OCI-LY7 (cell line): ENCODE measurements around the gene CLGN. TPM values are rescaled to one million over a fixed set of nuclear protein-coding genes. Genes with fewer than 3 reads are reported as not detected.

Experiments
- BruUV-seq: library from RNA; stranded (reverse); fragments of 400-500 nt; replicated peaks from 2 replicates; lab custom pipeline; 2021; lab: Mats Ljungman, UMichigan
- CTCF ChIA-PET: fragments of 300-600 bp; sonication (Branson Sonifier 250); formaldehyde crosslinking; loops from one replicate; lab custom pipeline; 2022; ENCODE audit warnings: antibody characterized with exemption; ENCODE audit not compliant: unreplicated experiment; lab: Charles Lee
- POLR2A ChIA-PET: fragments of 300-600 bp; sonication (Branson Sonifier 250); formaldehyde crosslinking; loops from one replicate; lab custom pipeline; 2022; ENCODE audit warnings: antibody characterized with exemption; lab: Charles Lee
- DNase-seq: peaks from one replicate; pipeline ENCODE4 v3.0.0-alpha.2; 2015; ENCODE audit warnings: low spot score
- H2AFZ ChIP-seq: fragments of 200-600 bp; sonication (generic), shearing (Covaris generic); 2 replicates; pipeline ENCODE4 v1.6.1; 2014; ENCODE audit warnings: mild to moderate bottlenecking, antibody characterized with exemption, low read length, moderate library complexity
- H3K27ac ChIP-seq: fragments of 200-600 bp; sonication (generic); 2 replicates; pipeline ENCODE4 v1.5.1; 2014; ENCODE audit warnings: mixed run types, low read depth, mild to moderate bottlenecking, moderate library complexity, low read length, inconsistent platforms; ENCODE audit not compliant: poor library complexity, severe bottlenecking
- H3K36me3 ChIP-seq: fragments of 200-600 bp; sonication (generic); 2 replicates; pipeline ENCODE4 v1.6.1; 2014; ENCODE audit warnings: mild to moderate bottlenecking, antibody characterized with exemption, low read length, moderate library complexity, mixed read lengths; ENCODE audit not compliant: insufficient read depth
- H3K4me1 ChIP-seq: fragments of 200-600 bp; sonication (generic); 2 replicates; pipeline ENCODE4 v1.5.1; 2014; ENCODE audit warnings: mild to moderate bottlenecking, low read length; ENCODE audit not compliant: insufficient read depth, poor library complexity, severe bottlenecking
- H3K4me2 ChIP-seq: fragments of 200-600 bp; sonication (generic); 2 replicates; pipeline ENCODE4 v1.6.1; 2014; ENCODE audit warnings: mild to moderate bottlenecking, low read length
- H3K4me3 ChIP-seq: fragments of 200-600 bp; sonication (generic); 2 replicates; pipeline ENCODE4 v1.5.1; 2014; ENCODE audit warnings: mild to moderate bottlenecking, low read depth, low read length; ENCODE audit not compliant: poor library complexity, severe bottlenecking
- H3K79me2 ChIP-seq: fragments of 200-600 bp; sonication (generic); 2 replicates; pipeline ENCODE4 v1.6.1; 2016; ENCODE audit warnings: low read depth, mild to moderate bottlenecking, low read length, moderate library complexity, mixed read lengths; ENCODE audit not compliant: insufficient read depth
- H3K9me2 ChIP-seq: fragments of 200-600 bp; sonication (generic); 2 replicates; pipeline ENCODE4 v1.6.1; 2016; ENCODE audit warnings: mild to moderate bottlenecking, low read length, mixed read lengths; ENCODE audit not compliant: insufficient read depth
- H3K9me3 ChIP-seq: fragments of 200-600 bp; sonication (generic); 2 replicates; pipeline ENCODE4 v1.6.1; 2014; ENCODE audit warnings: mild to moderate bottlenecking, mixed run types, low read length, mixed read lengths
- H4K20me1 ChIP-seq: fragments of 200-600 bp; sonication (generic); 2 replicates; pipeline ENCODE4 v1.6.1; 2014; ENCODE audit warnings: mild to moderate bottlenecking, antibody characterized with exemption, low read length, moderate library complexity, mixed read lengths; ENCODE audit not compliant: insufficient read depth
- EZH2phosphoT487 ChIP-seq: fragments of 200-600 bp; sonication (generic); IDR thresholded peaks from 2 replicates; pipeline ENCODE4 v1.6.1; 2018; ENCODE audit warnings: low read depth, borderline replicate concordance, mild to moderate bottlenecking, mixed run types, antibody characterized with exemption, low read length, moderate library complexity, mixed read lengths
- intact Hi-C: fragments of 100-400 bp; cut with micrococcal nuclease; formaldehyde crosslinking; loops from one replicate; pipeline ENCODE4 v1.10.0; 2022; ENCODE audit not compliant: unreplicated experiment
- total RNA-seq, 2 experiments: library from RNA; depleted of rRNA in 1 of 2; stranded (reverse); fragments of >200 nt in 1 of 2; shearing (Covaris generic) in 1 of 2; gene quantifications; 2 replicates each; pipeline ENCODE4 v1.2.3, GENCODE V29; 2014 to 2022
- TF ChIP-seq, protein P1 (sequence below): fragments of 200-600 bp; sonication (generic); conservative IDR thresholded peaks from 2 replicates; pipeline ENCODE4 v1.5.1; 2014; ENCODE audit warnings: mild to moderate bottlenecking, antibody characterized with exemption, low read length, moderate library complexity, mixed read lengths

The CLGN gene
- total RNA-seq, 2 experiments from 2014 or later = 1.1 to 2.5 TPM

DNA sequence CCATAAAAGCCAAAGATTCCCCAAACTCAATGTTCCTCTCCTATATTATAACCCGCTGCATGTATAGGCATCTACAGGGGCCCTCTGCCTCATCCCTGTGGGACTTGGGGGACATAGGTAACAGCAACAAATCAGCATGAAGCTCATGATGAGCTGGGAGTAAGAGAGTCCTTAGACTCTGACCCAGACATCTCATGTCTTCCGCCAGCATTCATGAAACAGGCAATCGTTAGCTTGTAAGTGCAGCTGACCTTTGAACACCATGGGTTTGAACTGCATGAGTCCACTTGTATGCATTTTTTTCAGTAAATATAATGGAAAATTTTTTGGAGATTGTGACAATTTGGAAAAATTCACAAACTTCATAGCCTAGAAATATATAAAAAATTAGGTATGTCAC, 64.4 kb downstream of the CLGN start:
- Histone ChIP-seq H3K79me2 (no peaks in the 10 kb centered on the region), H3K4me2 (no peak overlapping the region), H4K20me1 (no peaks in the 10 kb centered on the region), H2AFZ (no peak overlapping the region), H3K4me1 (no peaks in the 10 kb centered on the region), H3K27ac (no peak overlapping the region), H3K36me3 (no peaks in the 10 kb centered on the region), H3K9me2 (no peaks in the 10 kb centered on the region), H3K9me3 (no peaks in the 10 kb centered on the region), H3K4me3 (no peak overlapping the region)
- DNase-seq = no peak
- BruUV-seq = no TSS peak
- ChIA-PET POLR2A (interaction anchor here (0.6 kb wide), 1 partner anchor 1303 kb away, joined by 3 read pairs; no protein-coding TSS in a partner anchor), CTCF (interaction anchor here (1.2 kb wide), 1 partner anchor 10 kb away, joined by 3 read pairs; the partner anchor contains the start of gene SCOC)
- TF ChIP-seq EZH2phosphoT487 = no peak
- TF ChIP-seq, protein P1, sequence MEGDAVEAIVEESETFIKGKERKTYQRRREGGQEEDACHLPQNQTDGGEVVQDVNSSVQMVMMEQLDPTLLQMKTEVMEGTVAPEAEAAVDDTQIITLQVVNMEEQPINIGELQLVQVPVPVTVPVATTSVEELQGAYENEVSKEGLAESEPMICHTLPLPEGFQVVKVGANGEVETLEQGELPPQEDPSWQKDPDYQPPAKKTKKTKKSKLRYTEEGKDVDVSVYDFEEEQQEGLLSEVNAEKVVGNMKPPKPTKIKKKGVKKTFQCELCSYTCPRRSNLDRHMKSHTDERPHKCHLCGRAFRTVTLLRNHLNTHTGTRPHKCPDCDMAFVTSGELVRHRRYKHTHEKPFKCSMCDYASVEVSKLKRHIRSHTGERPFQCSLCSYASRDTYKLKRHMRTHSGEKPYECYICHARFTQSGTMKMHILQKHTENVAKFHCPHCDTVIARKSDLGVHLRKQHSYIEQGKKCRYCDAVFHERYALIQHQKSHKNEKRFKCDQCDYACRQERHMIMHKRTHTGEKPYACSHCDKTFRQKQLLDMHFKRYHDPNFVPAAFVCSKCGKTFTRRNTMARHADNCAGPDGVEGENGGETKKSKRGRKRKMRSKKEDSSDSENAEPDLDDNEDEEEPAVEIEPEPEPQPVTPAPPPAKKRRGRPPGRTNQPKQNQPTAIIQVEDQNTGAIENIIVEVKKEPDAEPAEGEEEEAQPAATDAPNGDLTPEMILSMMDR = no peak
- intact Hi-C loops = loop anchor here (5.0 kb wide), 2 partner anchors 159 to 706 kb away; partner anchors contain the start of gene ELMOD2

DNA sequence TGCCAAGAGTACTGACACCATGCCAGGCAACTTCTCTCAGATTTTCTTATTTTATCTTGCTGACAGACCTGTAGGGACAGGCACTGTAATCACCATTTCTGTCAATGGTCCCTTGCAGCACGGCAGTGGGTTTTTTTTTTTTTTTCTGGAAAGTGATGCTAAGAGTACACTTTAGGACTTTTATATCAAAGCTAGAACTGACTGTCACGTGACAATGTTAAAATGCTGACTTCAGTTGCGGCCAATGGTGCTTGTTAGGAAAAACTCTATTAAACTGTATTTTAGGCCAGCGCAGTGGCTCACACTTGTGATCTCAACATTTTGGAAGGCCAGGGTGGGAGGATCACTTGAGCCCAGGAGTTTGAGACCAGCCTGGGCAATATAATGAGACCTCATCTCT, 66.3 kb downstream of the CLGN start:
- Histone ChIP-seq H3K4me3 (no peak overlapping the region), H3K9me3 (no peaks in the 10 kb centered on the region), H3K4me2 (no peak overlapping the region), H2AFZ (no peak overlapping the region), H3K4me1 (no peaks in the 10 kb centered on the region), H3K79me2 (no peaks in the 10 kb centered on the region), H3K9me2 (no peaks in the 10 kb centered on the region), H3K36me3 (no peaks in the 10 kb centered on the region), H3K27ac (no peak overlapping the region), H4K20me1 (no peaks in the 10 kb centered on the region)
- no peak for DNase-seq
- TF ChIP-seq, protein P1 = no peak
- no peak for TF ChIP-seq EZH2phosphoT487
- POLR2A ChIA-PET = interaction anchor here (0.6 to 0.9 kb wide), 3 partner anchors 243 to 527 kb away, joined by 4 read pairs; no protein-coding TSS in a partner anchor
- intact Hi-C loops = loop anchor here (2.0 to 5.0 kb wide), 4 partner anchors 161 to 704 kb away; partner anchors contain the start of gene ELMOD2
- CTCF ChIA-PET = interaction anchor here (0.6 kb wide), 1 partner anchor 25 kb away, joined by 3 read pairs; no protein-coding TSS in a partner anchor
- no TSS peak for BruUV-seq
